Neuron (in vitro differentiated cells): ENCODE results near the gene CNTNAP2.

Experiments used
- H2AFZ ChIP-seq: one replicate; pipeline ENCODE4 v1.6.1; 2013; ENCODE audit warnings: low read depth, mild to moderate bottlenecking, inconsistent platforms, low read length, moderate library complexity
- H3K27me3 ChIP-seq: one replicate; pipeline ENCODE4 v1.6.1; 2013; ENCODE audit warnings: low read length; ENCODE audit not compliant: insufficient read depth
- H3K36me3 ChIP-seq: one replicate; pipeline ENCODE4 v1.6.1; 2013; ENCODE audit warnings: low read length; ENCODE audit not compliant: insufficient read depth
- H3K4me1 ChIP-seq: one replicate; pipeline ENCODE4 v1.6.1; 2013; ENCODE audit warnings: low read length; ENCODE audit not compliant: insufficient read depth
- H3K4me3 ChIP-seq: 2 replicates; pipeline ENCODE4 v1.5.1; 2013; ENCODE audit warnings: mild to moderate bottlenecking, low read length, moderate library complexity
- H3K9me3 ChIP-seq: one replicate; pipeline ENCODE4 v1.6.1; 2013; ENCODE audit warnings: low read length

CNTNAP2 gene

GRCh38 chr7:146656988-146657387 lies 540.4 kb downstream of the CNTNAP2 start:
- H2AFZ ChIP-seq, result no peak overlapping the region
- H3K9me3 ChIP-seq, result no peaks in the 10 kb centered on the region
- H3K27me3 ChIP-seq, result no peaks in the 10 kb centered on the region
- no peaks in the 10 kb centered on the region for H3K36me3 ChIP-seq
- H3K4me1 ChIP-seq, result no peaks in the 10 kb centered on the region
- no peak overlapping the region for H3K4me3 ChIP-seq

- Histone ChIP-seq H3K4me3 (no peak overlapping the region), H3K27me3 (no peaks in the 10 kb centered on the region), H3K9me3 (no peaks in the 10 kb centered on the region), H2AFZ (no peak overlapping the region), H3K36me3 (no peaks in the 10 kb centered on the region), H3K4me1 (no peaks in the 10 kb centered on the region)
Measured at GRCh38 chr7:146658604-146659003, 542.0 kb downstream of the CNTNAP2 start.

- Histone ChIP-seq H2AFZ (no peak overlapping the region), H3K4me1 (no peaks in the 10 kb centered on the region), H3K4me3 (no peak overlapping the region), H3K27me3 (no peaks in the 10 kb centered on the region), H3K36me3 (no peaks in the 10 kb centered on the region), H3K9me3 (no peaks in the 10 kb centered on the region)
Measured at GRCh38 chr7:146659732-146660131, 543.1 kb downstream of the CNTNAP2 start.

- Histone ChIP-seq H3K36me3 (no peaks in the 10 kb centered on the region), H3K4me3 (no peak overlapping the region), H3K27me3 (no peaks in the 10 kb centered on the region), H3K9me3 (no peaks in the 10 kb centered on the region), H2AFZ (no peak overlapping the region), H3K4me1 (no peaks in the 10 kb centered on the region)
Measured at GRCh38 chr7:146660839-146661238, 544.2 kb downstream of the CNTNAP2 start.

- H3K9me3 ChIP-seq, result no peaks in the 10 kb centered on the region
- no peak overlapping the region for H2AFZ ChIP-seq
- H3K4me3 ChIP-seq, result no peak overlapping the region
- no peaks in the 10 kb centered on the region for H3K27me3 ChIP-seq
- no peaks in the 10 kb centered on the region for H3K36me3 ChIP-seq
- H3K4me1 ChIP-seq, result no peaks in the 10 kb centered on the region
Measured at GRCh38 chr7:146661435-146661834, 544.8 kb downstream of the CNTNAP2 start.

- Histone ChIP-seq H3K36me3 (no peaks in the 10 kb centered on the region), H3K9me3 (no peaks in the 10 kb centered on the region), H3K4me3 (no peak overlapping the region)
Measured at GRCh38 chr7:146661929-146662328, 545.3 kb downstream of the CNTNAP2 start.

GRCh38 chr7:146665023-146665422 lies 548.4 kb downstream of the CNTNAP2 start:
- no peak overlapping the region for H3K4me3 ChIP-seq

More at GRCh38 chr7:146661929-146662328, 545.3 kb downstream of the CNTNAP2 start:
- Histone ChIP-seq H3K4me1 (no peaks in the 10 kb centered on the region), H3K27me3 (no peaks in the 10 kb centered on the region), H2AFZ (no peak overlapping the region)

GRCh38 chr7:146670532-146670931 lies 553.9 kb downstream of the CNTNAP2 start:
- no peaks in the 10 kb centered on the region for H3K4me1 ChIP-seq
- H3K4me3 ChIP-seq, result no peak overlapping the region
- no peaks in the 10 kb centered on the region for H3K27me3 ChIP-seq

More at GRCh38 chr7:146665023-146665422, 548.4 kb downstream of the CNTNAP2 start:
- Histone ChIP-seq H3K36me3 (no peaks in the 10 kb centered on the region), H3K9me3 (no peaks in the 10 kb centered on the region), H3K4me1 (no peaks in the 10 kb centered on the region), H3K27me3 (no peaks in the 10 kb centered on the region), H2AFZ (no peak overlapping the region)

GRCh38 chr7:146681487-146681886 lies 564.9 kb downstream of the CNTNAP2 start:
- no peaks in the 10 kb centered on the region for H3K36me3 ChIP-seq
- no peaks in the 10 kb centered on the region for H3K9me3 ChIP-seq

More at GRCh38 chr7:146670532-146670931, 553.9 kb downstream of the CNTNAP2 start:
- Histone ChIP-seq H2AFZ (no peak overlapping the region), H3K36me3 (no peaks in the 10 kb centered on the region), H3K9me3 (no peaks in the 10 kb centered on the region)

GRCh38 chr7:146683439-146683838 lies 566.8 kb downstream of the CNTNAP2 start:
- Histone ChIP-seq H3K4me3 (no peak overlapping the region), H3K27me3 (no peaks in the 10 kb centered on the region), H2AFZ (no peak overlapping the region), H3K4me1 (no peaks in the 10 kb centered on the region), H3K9me3 (no peaks in the 10 kb centered on the region), H3K36me3 (no peaks in the 10 kb centered on the region)

More at GRCh38 chr7:146681487-146681886, 564.9 kb downstream of the CNTNAP2 start:
- no peaks in the 10 kb centered on the region for H3K27me3 ChIP-seq
- H3K4me1 ChIP-seq, result no peaks in the 10 kb centered on the region
- no peak overlapping the region for H2AFZ ChIP-seq
- H3K4me3 ChIP-seq, result no peak overlapping the region

- Histone ChIP-seq H3K4me3 (no peak overlapping the region), H3K36me3 (no peaks in the 10 kb centered on the region), H3K9me3 (no peaks in the 10 kb centered on the region)
Measured at GRCh38 chr7:146690987-146691386, 574.4 kb downstream of the CNTNAP2 start.

GRCh38 chr7:146698995-146699610 lies 582.5 kb downstream of the CNTNAP2 start:
- Histone ChIP-seq H3K9me3 (no peaks in the 10 kb centered on the region), H3K4me3 (no peak overlapping the region), H2AFZ (no peak overlapping the region), H3K27me3 (no peaks in the 10 kb centered on the region), H3K4me1 (no peaks in the 10 kb centered on the region), H3K36me3 (no peaks in the 10 kb centered on the region)

More at GRCh38 chr7:146690987-146691386, 574.4 kb downstream of the CNTNAP2 start:
- H3K4me1 ChIP-seq, result no peaks in the 10 kb centered on the region
- H2AFZ ChIP-seq, result no peak overlapping the region
- no peaks in the 10 kb centered on the region for H3K27me3 ChIP-seq

- no peaks in the 10 kb centered on the region for H3K36me3 ChIP-seq
- H3K27me3 ChIP-seq, result no peaks in the 10 kb centered on the region
- H3K4me3 ChIP-seq, result no peak overlapping the region
Measured at GRCh38 chr7:146700015-146700560, 583.5 kb downstream of the CNTNAP2 start.

GRCh38 chr7:146701166-146701565 lies 584.6 kb downstream of the CNTNAP2 start:
- no peak overlapping the region for H3K4me3 ChIP-seq
- no peaks in the 10 kb centered on the region for H3K4me1 ChIP-seq
- H3K27me3 ChIP-seq, result no peaks in the 10 kb centered on the region
- no peaks in the 10 kb centered on the region for H3K36me3 ChIP-seq
- H3K9me3 ChIP-seq, result no peaks in the 10 kb centered on the region
- H2AFZ ChIP-seq, result no peak overlapping the region

More at GRCh38 chr7:146700015-146700560, 583.5 kb downstream of the CNTNAP2 start:
- Histone ChIP-seq H3K9me3 (no peaks in the 10 kb centered on the region), H3K4me1 (no peaks in the 10 kb centered on the region), H2AFZ (no peak overlapping the region)
